Fibroblast of lung (primary cell): Measurements from ENCODE around the gene URAD. TPM values are rescaled to one million over a fixed set of nuclear protein-coding genes. Genes with fewer than 3 reads are reported as not detected.

Experiments
- DNase-seq, 2 donors: peaks; one replicate each; pipeline versions ENCODE4 v3.0.0 to v3.0.0-alpha.2; 2010; ENCODE audit warnings: low read depth in 2 of 2
- H2AFZ ChIP-seq: 2 replicates; pipeline ENCODE4 v1.5.1; 2012; ENCODE audit warnings: low read length, control low read depth, inconsistent platforms
- H3K27ac ChIP-seq: 2 replicates; pipeline ENCODE4 v1.5.1; 2011; ENCODE audit warnings: low read length, control low read depth; ENCODE audit not compliant: insufficient read depth
- H3K27me3 ChIP-seq: 2 replicates; pipeline ENCODE4 v1.5.1; 2011; ENCODE audit warnings: mild to moderate bottlenecking, low read length; ENCODE audit not compliant: control insufficient read depth, insufficient read depth
- H3K36me3 ChIP-seq: 2 replicates; pipeline ENCODE4 v1.5.1; 2011; ENCODE audit warnings: low read length; ENCODE audit not compliant: control insufficient read depth, insufficient read depth
- H3K4me1 ChIP-seq: 2 replicates; pipeline ENCODE4 v1.5.1; 2011; ENCODE audit warnings: low read length; ENCODE audit not compliant: control insufficient read depth, insufficient read depth; ENCODE audit errors: extremely low read depth
- H3K4me2 ChIP-seq: 2 replicates; pipeline ENCODE4 v1.5.1; 2011; ENCODE audit warnings: low read length, control low read depth; ENCODE audit not compliant: insufficient read depth; ENCODE audit errors: extremely low read depth
- H3K4me3 ChIP-seq, 4 experiments: fragments of 200-600 bp in 1 of 4; sonication (generic) in 1 of 4; replicated peaks in 1 of 4; 2 replicates each; pipeline ENCODE4 v1.5.1; 2011 to 2016; ENCODE audit warnings: low read length in 4 of 4, low read depth in 3 of 4, mild to moderate bottlenecking in 3 of 4, control low read depth in 2 of 4, inconsistent platforms in 1 of 4, mixed read lengths in 1 of 4; ENCODE audit not compliant: insufficient read depth in 1 of 4; ENCODE audit errors: control extremely low read depth in 1 of 4
- H3K79me2 ChIP-seq: 2 replicates; pipeline ENCODE4 v1.5.1; 2012; ENCODE audit warnings: mild to moderate bottlenecking, low read length, inconsistent platforms; ENCODE audit not compliant: control insufficient read depth, insufficient read depth
- H3K9ac ChIP-seq: 2 replicates; pipeline ENCODE4 v1.5.1; 2011; ENCODE audit warnings: mild to moderate bottlenecking, low read length, control low read depth; ENCODE audit not compliant: insufficient read depth
- H3K9me3 ChIP-seq: 2 replicates; pipeline ENCODE4 v1.5.1; 2012; ENCODE audit warnings: low read depth, low read length; ENCODE audit not compliant: control insufficient read depth, insufficient read depth
- H4K20me1 ChIP-seq: 2 replicates; pipeline ENCODE4 v1.5.1; 2011; ENCODE audit warnings: low read length; ENCODE audit not compliant: control insufficient read depth, insufficient read depth; ENCODE audit errors: extremely low read depth
- EZH2 ChIP-seq: IDR thresholded peaks from 2 replicates; pipeline ENCODE4 v1.5.1; 2012; ENCODE audit warnings: low read length, control low read depth, mild to moderate bottlenecking; ENCODE audit errors: missing control alignments
- polyA plus RNA-seq, 2 donors: library from polyadenylated mRNA; depleted of rRNA in 1 of 2; stranded (reverse) in 1 of 2; unstranded in 1 of 2; fragments of >200 nt; gene quantifications; 2 replicates each; pipeline ENCODE4 v1.2.1, GENCODE V29; 2011 to 2012; ENCODE audit warnings: missing spikeins in 1 of 2
- total RNA-seq: library from RNA; depleted of rRNA; stranded (reverse); fragments of >200 nt; gene quantifications from 2 replicates; pipeline ENCODE4 v1.2.1, GENCODE V29; 2014
- TF ChIP-seq, protein P1 (sequence below), 2 donors: IDR thresholded peaks in 1 of 2; conservative IDR thresholded peaks in 1 of 2; 1 replicate in 1 of 2; 2 replicates in 1 of 2; pipeline ENCODE4 v1.5.1; 2011 to 2012; ENCODE audit warnings: low read length in 2 of 2, control low read depth in 1 of 2, inconsistent platforms in 1 of 2, low read depth in 1 of 2, mild to moderate bottlenecking in 1 of 2

The URAD gene
- total and polyA plus RNA-seq, 2 donors (not counting 1 experiment from before 2014, with no cell fraction given): not detected

DNA sequence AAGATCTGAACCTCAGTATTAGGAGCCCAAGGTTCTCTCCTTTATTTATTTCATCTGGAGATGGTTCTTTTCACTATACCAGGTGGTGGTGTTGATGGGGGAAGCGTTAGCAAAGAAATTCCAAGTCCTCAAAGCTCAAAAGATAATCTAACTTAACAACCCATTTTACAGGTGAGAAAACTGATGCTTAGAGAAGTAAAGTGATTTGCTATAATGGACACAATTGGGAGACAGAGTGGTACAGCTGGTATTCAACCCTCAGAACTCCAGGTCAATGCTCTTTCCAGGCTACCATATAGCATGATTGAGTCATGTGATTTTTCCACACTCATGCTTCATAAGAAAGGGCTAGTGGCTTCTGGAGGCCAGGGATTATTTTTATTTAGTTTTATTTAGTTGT lies 25.0 kb upstream of the URAD start:
- TF ChIP-seq, protein P1, sequence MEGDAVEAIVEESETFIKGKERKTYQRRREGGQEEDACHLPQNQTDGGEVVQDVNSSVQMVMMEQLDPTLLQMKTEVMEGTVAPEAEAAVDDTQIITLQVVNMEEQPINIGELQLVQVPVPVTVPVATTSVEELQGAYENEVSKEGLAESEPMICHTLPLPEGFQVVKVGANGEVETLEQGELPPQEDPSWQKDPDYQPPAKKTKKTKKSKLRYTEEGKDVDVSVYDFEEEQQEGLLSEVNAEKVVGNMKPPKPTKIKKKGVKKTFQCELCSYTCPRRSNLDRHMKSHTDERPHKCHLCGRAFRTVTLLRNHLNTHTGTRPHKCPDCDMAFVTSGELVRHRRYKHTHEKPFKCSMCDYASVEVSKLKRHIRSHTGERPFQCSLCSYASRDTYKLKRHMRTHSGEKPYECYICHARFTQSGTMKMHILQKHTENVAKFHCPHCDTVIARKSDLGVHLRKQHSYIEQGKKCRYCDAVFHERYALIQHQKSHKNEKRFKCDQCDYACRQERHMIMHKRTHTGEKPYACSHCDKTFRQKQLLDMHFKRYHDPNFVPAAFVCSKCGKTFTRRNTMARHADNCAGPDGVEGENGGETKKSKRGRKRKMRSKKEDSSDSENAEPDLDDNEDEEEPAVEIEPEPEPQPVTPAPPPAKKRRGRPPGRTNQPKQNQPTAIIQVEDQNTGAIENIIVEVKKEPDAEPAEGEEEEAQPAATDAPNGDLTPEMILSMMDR (conservative IDR thresholded peaks at IDR 0.05 in 1 of 2, IDR thresholded peaks at IDR 0.05 in 1 of 2; ENCODE audit: low read depth in 1 of 2, low read length in 2 of 2): no peak
- no peak for TF ChIP-seq EZH2

DNA sequence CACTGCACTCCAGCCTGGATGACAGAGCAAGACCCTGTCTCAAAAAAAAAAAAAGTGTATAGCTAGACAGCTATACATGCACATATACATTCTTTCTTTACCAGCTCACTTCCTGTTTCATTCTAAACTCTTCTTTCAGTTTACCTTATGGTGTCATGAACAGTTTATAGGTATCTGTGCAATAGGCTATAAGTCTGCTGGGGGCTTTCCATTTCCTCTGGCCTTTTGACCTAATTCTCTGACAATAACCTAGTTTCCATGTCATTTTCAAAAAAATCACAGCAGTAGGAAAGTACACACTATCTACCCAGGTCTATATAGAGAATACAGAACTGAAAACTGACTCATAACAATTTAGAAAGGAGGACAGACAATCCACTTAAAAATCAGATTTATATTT lies 24.4 kb upstream of the URAD start:
- Histone ChIP-seq H3K9me3 (no peaks in the 10 kb centered on the region), H3K4me1 (no peaks in the 10 kb centered on the region), H3K79me2 (no peaks in the 10 kb centered on the region), H4K20me1 (no peaks in the 10 kb centered on the region), H3K4me2 (no peak overlapping the region), H2AFZ (no peak overlapping the region), H3K36me3 (no peaks in the 10 kb centered on the region), H3K27me3 (no peaks in the 10 kb centered on the region), H3K27ac (no peak overlapping the region), H3K9ac (no peak overlapping the region), H3K4me3 (no peak overlapping the region)
- DNase-seq: no peak
- TF ChIP-seq, protein P1 (conservative IDR thresholded peaks at IDR 0.05 in 1 of 2, IDR thresholded peaks at IDR 0.05 in 1 of 2; ENCODE audit: low read depth in 1 of 2, low read length in 2 of 2): no peak
- TF ChIP-seq EZH2: no peak

More for the DNA sequence above, 25.0 kb upstream of the URAD start:
- no peak overlapping the region for H3K9ac ChIP-seq
- no peak overlapping the region for H3K27ac ChIP-seq
- no peak overlapping the region for H3K4me3 ChIP-seq
- H3K36me3 ChIP-seq: no peaks in the 10 kb centered on the region
- H3K79me2 ChIP-seq: no peaks in the 10 kb centered on the region
- H3K4me1 ChIP-seq: no peaks in the 10 kb centered on the region
- H3K27me3 ChIP-seq: no peaks in the 10 kb centered on the region
- H4K20me1 ChIP-seq: no peaks in the 10 kb centered on the region
- H3K4me2 ChIP-seq: no peak overlapping the region
- H2AFZ ChIP-seq: no peak overlapping the region
- DNase-seq: no peak
- H3K9me3 ChIP-seq: no peaks in the 10 kb centered on the region

DNA sequence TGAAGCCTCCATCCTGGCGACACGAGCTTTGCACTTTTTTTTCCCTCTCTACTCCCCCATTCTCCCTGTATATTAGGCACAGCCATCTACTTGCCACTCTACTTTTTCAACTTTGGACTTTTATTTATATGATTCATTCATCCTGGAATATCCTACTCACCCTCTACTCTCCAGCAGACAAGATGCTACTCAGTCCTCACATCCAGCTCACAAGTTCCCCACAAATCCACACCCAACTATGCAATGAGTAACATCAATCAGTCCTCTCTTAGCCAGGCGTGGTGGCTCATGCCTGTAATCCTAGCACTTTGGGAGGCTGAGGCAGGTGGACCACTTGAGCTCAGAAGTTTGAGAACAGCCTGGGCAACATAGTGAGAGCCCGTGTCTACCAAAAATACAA lies 23.9 kb upstream of the URAD start:
- Histone ChIP-seq H2AFZ (no peak overlapping the region), H3K4me2 (no peak overlapping the region), H3K9me3 (no peaks in the 10 kb centered on the region), H3K9ac (no peak overlapping the region), H3K27ac (no peak overlapping the region), H4K20me1 (no peaks in the 10 kb centered on the region), H3K27me3 (no peaks in the 10 kb centered on the region), H3K79me2 (no peaks in the 10 kb centered on the region), H3K4me1 (no peaks in the 10 kb centered on the region), H3K36me3 (no peaks in the 10 kb centered on the region), H3K4me3 (no peak overlapping the region)
- TF ChIP-seq, protein P1 (conservative IDR thresholded peaks at IDR 0.05 in 1 of 2, IDR thresholded peaks at IDR 0.05 in 1 of 2; ENCODE audit: low read depth in 1 of 2, low read length in 2 of 2): no peak
- TF ChIP-seq EZH2: no peak
- no peak for DNase-seq
